GM23248 (cell line): ENCODE measurements around the gene SERPINB4.
"Not testable (repeated sequence)": the region's sequence is repeated elsewhere in the genome, so short reads cannot be mapped to it uniquely, and the experiment has no call there.

Source experiments
- EZH2 ChIP-seq: fragments of 200-600 bp; sonication (generic); IDR thresholded peaks from 2 replicates; pipeline ENCODE4 v1.6.1; 2018; ENCODE audit warnings: antibody characterized with exemption, mild to moderate bottlenecking; ENCODE audit not compliant: insufficient read depth, poor library complexity, severe bottlenecking
- EZH2phosphoT487 ChIP-seq: fragments of 200-600 bp; sonication (generic); IDR thresholded peaks from 2 replicates; pipeline ENCODE4 v1.6.1; 2018; ENCODE audit warnings: antibody characterized with exemption, moderate library complexity, mild to moderate bottlenecking, low read depth; ENCODE audit not compliant: insufficient read depth

GRCh38 chr18:63642668-63643356, 1.2 kb downstream of the SERPINB4 start:
- TF ChIP-seq EZH2, EZH2phosphoT487: not testable (repeated sequence)
